NT2/D1 (cell line): ENCODE results near the gene PPFIA2.

ENCODE experiments used
- DNase-seq: peaks from one replicate; pipeline ENCODE4 v3.0.0-alpha.2; 2011; ENCODE audit warnings: low read depth, low spot score
- H3K27me3 ChIP-seq: 2 replicates; pipeline ENCODE4 v1.6.0; 2011; ENCODE audit warnings: mild to moderate bottlenecking; ENCODE audit not compliant: insufficient read length, insufficient read depth
- H3K36me3 ChIP-seq: 2 replicates; pipeline ENCODE4 v1.6.1; 2011; ENCODE audit warnings: mild to moderate bottlenecking, low read length, mixed read lengths; ENCODE audit not compliant: insufficient read depth, insufficient read length
- H3K4me1 ChIP-seq: 2 replicates; pipeline ENCODE4 v1.5.1; 2011; ENCODE audit not compliant: insufficient read depth, insufficient read length
- H3K4me3 ChIP-seq: 2 replicates; pipeline ENCODE4 v1.5.1; 2011; ENCODE audit warnings: low read depth; ENCODE audit not compliant: insufficient read length
- H3K9ac ChIP-seq: 2 replicates; pipeline ENCODE4 v1.6.0; 2011; ENCODE audit warnings: low read depth; ENCODE audit not compliant: insufficient read length
- H3K9me3 ChIP-seq: 2 replicates; pipeline ENCODE4 v1.5.1; 2011; ENCODE audit warnings: mild to moderate bottlenecking, low read length; ENCODE audit not compliant: insufficient read depth
- SUZ12 ChIP-seq: IDR thresholded peaks from 2 replicates; pipeline ENCODE4 v1.6.1; 2011; ENCODE audit not compliant: insufficient read length, insufficient read depth; ENCODE audit errors: extremely low read depth
- YY1 ChIP-seq: IDR thresholded peaks from 2 replicates; pipeline ENCODE4 v1.6.1; 2011; ENCODE audit not compliant: insufficient read length, insufficient read depth
- ZNF274 ChIP-seq: IDR thresholded peaks from 2 replicates; pipeline ENCODE4 v1.6.1; 2011; ENCODE audit warnings: mild to moderate bottlenecking, low read depth, low read length

Gene PPFIA2

GRCh38 chr12:81644503-81644902, 114.6 kb downstream of the PPFIA2 start:
- Histone ChIP-seq H3K9ac (no peak overlapping the region), H3K36me3 (no peaks in the 10 kb centered on the region), H3K9me3 (no peaks in the 10 kb centered on the region), H3K27me3 (no peaks in the 10 kb centered on the region), H3K4me1 (no peaks in the 10 kb centered on the region), H3K4me3 (no peak overlapping the region)
- no peak for TF ChIP-seq YY1
- no peak for TF ChIP-seq SUZ12
- TF ChIP-seq ZNF274: no peak
- DNase-seq: peak; percentile 6

GRCh38 chr12:81639196-81639595, 120.0 kb downstream of the PPFIA2 start:
- Histone ChIP-seq H3K27me3 (no peaks in the 10 kb centered on the region), H3K4me1 (no peaks in the 10 kb centered on the region), H3K36me3 (no peaks in the 10 kb centered on the region), H3K9ac (no peak overlapping the region), H3K4me3 (no peak overlapping the region), H3K9me3 (no peaks in the 10 kb centered on the region)
- no peak for TF ChIP-seq SUZ12
- no peak for TF ChIP-seq ZNF274
- TF ChIP-seq YY1: no peak
- DNase-seq: no peak

GRCh38 chr12:81633127-81633526, 126.0 kb downstream of the PPFIA2 start:
- no peak for DNase-seq
- no peak for TF ChIP-seq YY1
- TF ChIP-seq SUZ12: no peak
- TF ChIP-seq ZNF274: no peak
- Histone ChIP-seq H3K9ac (no peak overlapping the region), H3K4me1 (no peaks in the 10 kb centered on the region), H3K9me3 (no peaks in the 10 kb centered on the region), H3K36me3 (no peaks in the 10 kb centered on the region), H3K4me3 (no peak overlapping the region), H3K27me3 (no peaks in the 10 kb centered on the region)

- no peak overlapping the region for H3K9ac ChIP-seq
- peak; percentile 46 for DNase-seq
- H3K4me3 ChIP-seq: no peak overlapping the region
- H3K27me3 ChIP-seq: no peaks in the 10 kb centered on the region
- no peaks in the 10 kb centered on the region for H3K4me1 ChIP-seq
- TF ChIP-seq ZNF274 (no peak), YY1 (no peak), SUZ12 (no peak)
- H3K36me3 ChIP-seq: no peaks in the 10 kb centered on the region
- H3K9me3 ChIP-seq: no peaks in the 10 kb centered on the region
These were observed 131.6 kb downstream of the PPFIA2 start for GRCh38 chr12:81627336-81628189.

GRCh38 chr12:81626406-81626805, 132.7 kb downstream of the PPFIA2 start:
- no peaks in the 10 kb centered on the region for H3K9me3 ChIP-seq
- H3K9ac ChIP-seq: no peak overlapping the region
- H3K4me3 ChIP-seq: no peak overlapping the region
- no peak for DNase-seq
- TF ChIP-seq SUZ12: no peak
- TF ChIP-seq ZNF274: no peak
- no peak for TF ChIP-seq YY1
- H3K36me3 ChIP-seq: no peaks in the 10 kb centered on the region
- H3K27me3 ChIP-seq: no peaks in the 10 kb centered on the region
- no peaks in the 10 kb centered on the region for H3K4me1 ChIP-seq

GRCh38 chr12:81617915-81618314, 141.2 kb downstream of the PPFIA2 start:
- no peaks in the 10 kb centered on the region for H3K27me3 ChIP-seq
- TF ChIP-seq ZNF274 (no peak), YY1 (no peak), SUZ12 (no peak)
- no peak overlapping the region for H3K4me3 ChIP-seq
- no peaks in the 10 kb centered on the region for H3K9me3 ChIP-seq
- no peaks in the 10 kb centered on the region for H3K4me1 ChIP-seq
- no peak overlapping the region for H3K9ac ChIP-seq
- no peaks in the 10 kb centered on the region for H3K36me3 ChIP-seq
- no peak for DNase-seq

- no peak overlapping the region for H3K4me3 ChIP-seq
- no peak for DNase-seq
- H3K27me3 ChIP-seq: no peaks in the 10 kb centered on the region
- H3K36me3 ChIP-seq: no peaks in the 10 kb centered on the region
- no peaks in the 10 kb centered on the region for H3K9me3 ChIP-seq
- H3K9ac ChIP-seq: no peak overlapping the region
- TF ChIP-seq ZNF274 (no peak), SUZ12 (no peak), YY1 (no peak)
- no peaks in the 10 kb centered on the region for H3K4me1 ChIP-seq
These were observed 144.0 kb downstream of the PPFIA2 start for GRCh38 chr12:81615026-81615588.
